UCSD-AML1 (cell line): ENCODE results near the gene SPSB1.

Experiments
- DNase-seq: peaks from one replicate; lab custom pipeline; 2025; ENCODE audit not compliant: unreplicated experiment; lab: John Stamatoyannopoulos, UW

SPSB1 gene

GRCh38 chr1:9340864-9341263 is 48.2 kb downstream of the SPSB1 start:
- DNase-seq, result no peak

- no peak for DNase-seq
Observed at GRCh38 chr1:9341301-9341845, 48.7 kb downstream of the SPSB1 start.

GRCh38 chr1:9343269-9343668 is 50.6 kb downstream of the SPSB1 start:
- no peak for DNase-seq

- DNase-seq, result no peak
Observed at GRCh38 chr1:9344426-9345200, 51.9 kb downstream of the SPSB1 start.

DNA sequence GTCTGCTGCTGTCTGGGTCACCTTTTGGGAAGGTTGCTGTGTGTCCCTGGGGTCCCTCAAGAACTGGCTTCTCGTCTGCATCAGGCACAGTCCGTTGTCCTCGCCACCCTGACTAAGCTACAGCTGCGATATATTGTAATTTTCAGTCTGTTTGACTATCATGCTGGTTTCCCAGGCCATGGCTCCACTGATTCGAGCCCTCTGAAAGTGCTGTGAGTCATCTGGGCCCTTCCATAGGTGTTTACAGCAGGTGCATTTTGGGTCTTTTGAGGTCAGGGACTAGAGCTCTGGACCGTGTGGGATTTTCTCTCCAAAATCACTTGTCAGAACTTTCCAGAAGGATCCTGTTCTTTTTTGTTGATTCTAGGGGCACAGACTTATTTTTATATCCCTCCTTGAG is 52.8 kb downstream of the SPSB1 start:
- no peak for DNase-seq

GRCh38 chr1:9345922-9346321 is 53.2 kb downstream of the SPSB1 start:
- no peak for DNase-seq

- DNase-seq, result no peak
Observed at GRCh38 chr1:9346566-9346965, 53.9 kb downstream of the SPSB1 start.

GRCh38 chr1:9347095-9347850 is 54.6 kb downstream of the SPSB1 start:
- no peak for DNase-seq

DNA sequence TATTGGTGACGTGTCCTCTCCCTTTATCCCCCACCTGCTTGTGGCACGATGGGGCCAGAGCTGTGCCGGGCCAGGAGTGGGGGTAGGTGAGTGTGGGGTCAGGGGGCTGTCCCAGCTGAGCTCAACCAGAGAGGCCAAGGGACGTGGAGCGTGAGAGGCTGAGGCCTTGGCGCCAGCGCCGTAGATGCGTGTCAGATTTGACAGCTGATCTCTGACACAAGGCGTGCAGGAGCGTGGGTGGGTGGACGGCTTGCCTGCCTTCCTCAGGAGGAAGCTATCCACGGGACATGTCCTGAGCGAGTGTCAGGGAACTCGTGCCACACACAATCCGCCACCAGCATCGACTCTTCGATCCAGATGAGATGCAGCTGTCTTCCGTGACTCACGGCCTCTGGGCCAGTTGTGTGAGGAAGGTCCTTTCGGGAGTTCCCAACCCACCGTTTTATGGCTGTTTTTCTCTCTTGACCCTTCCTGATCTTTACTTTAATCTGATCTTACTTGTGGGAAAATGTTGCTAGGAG is 56.7 kb downstream of the SPSB1 start:
- DNase-seq, result no peak

DNA sequence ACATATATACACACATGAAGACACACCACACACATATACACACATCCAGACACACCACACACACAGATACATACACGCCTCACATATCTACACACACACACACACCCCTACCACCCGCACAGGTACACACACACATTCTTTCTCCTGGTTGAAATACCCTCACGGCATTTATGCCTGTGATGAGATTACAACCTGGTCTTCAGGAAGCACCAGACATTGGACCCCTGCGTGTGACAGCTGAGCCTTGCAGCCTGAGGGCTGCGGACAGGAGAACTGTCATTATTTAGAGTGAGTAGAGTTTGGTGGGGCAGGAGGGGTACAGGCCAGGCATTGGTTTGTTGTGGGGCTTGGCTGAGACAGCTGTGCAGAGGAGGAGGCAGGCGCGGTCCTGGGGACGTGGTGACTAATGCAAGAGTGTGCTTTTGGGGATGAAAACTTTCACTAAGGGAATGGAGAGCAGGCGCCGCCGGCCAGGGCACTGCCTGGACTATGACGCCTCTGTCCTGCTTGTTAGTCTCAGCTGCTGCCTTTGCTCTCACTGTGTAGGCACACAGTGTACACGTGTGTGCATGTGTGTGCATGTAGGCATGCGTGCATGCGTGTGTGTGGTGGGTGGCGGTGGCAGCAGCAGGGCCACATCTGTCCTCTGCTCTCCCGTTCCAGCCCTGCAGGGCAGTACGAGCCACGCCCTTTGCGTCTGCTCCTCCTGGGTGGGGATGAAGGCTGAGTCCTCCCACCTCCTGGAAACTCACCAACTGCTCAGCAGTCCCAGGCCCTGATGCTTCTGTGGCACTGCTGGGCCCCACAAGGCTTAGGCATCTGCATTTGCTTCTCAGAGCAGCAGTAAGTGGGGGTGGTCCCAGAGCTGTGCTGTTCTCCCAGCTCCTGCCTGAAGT is 57.6 kb downstream of the SPSB1 start:
- no peak for DNase-seq

- DNase-seq, result no peak
Observed at GRCh38 chr1:9350960-9351359, 58.3 kb downstream of the SPSB1 start.

DNA sequence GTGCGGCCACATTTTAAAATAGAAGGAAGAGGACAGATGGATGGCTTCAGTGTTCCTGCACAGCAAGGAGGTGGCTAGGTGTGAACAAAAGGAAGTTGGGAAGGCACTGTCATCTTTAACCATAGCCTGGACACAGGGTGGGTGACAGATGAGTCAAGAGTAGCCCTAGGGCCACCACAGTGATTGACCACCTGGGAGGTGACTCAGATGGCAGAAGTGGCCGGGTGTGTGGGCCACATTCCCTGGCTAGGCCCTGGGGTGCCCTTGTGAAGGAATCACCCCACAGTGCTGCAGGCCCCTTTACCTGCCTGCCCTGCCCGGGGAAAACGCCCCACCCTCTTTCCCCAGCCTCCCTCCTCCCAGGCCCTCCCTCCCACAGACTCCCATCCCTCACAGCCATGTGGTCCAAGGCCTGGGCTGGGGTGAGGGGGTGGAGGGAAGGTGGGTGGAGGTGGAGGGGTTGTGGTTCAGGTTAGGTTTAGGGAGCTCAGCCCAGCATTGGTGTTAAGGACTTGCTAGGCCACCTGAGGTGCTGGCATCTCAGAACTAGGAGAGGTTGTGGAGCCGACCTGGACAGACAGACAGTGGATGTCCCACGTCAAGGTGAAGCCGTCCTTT is 59.1 kb downstream of the SPSB1 start:
- DNase-seq, result no peak

- DNase-seq, result no peak
Observed at GRCh38 chr1:9352377-9353134, 59.9 kb downstream of the SPSB1 start.

DNA sequence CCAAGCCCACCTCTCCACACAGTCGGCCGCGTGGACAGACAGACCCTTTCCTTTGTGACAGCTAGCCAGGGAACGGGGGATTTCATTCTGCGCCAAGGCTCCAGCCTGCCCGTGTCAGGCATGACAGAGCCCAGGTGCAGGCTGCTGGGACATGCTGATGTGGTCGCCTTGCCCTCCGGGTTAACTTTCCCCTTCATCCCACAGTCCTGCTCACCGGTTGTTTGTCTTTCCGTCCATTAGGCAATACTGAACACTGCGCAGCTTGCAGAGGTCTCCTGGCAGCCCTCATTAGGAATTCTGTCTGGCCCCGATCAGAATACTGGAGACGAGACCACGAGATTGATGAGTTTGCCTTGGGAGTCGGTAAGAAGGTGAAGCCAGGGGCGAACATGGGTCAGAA is 62.8 kb downstream of the SPSB1 start:
- no peak for DNase-seq

GRCh38 chr1:9356021-9356420 is 63.3 kb downstream of the SPSB1 start:
- DNase-seq, result no peak

- no peak for DNase-seq
Observed at GRCh38 chr1:9356829-9357466, 64.3 kb downstream of the SPSB1 start.

GRCh38 chr1:9357958-9358357 is 65.3 kb downstream of the SPSB1 start:
- DNase-seq, result no peak

GRCh38 chr1:9360371-9361064 is 67.8 kb downstream of the SPSB1 start:
- DNase-seq, result no peak
